ENCODE results near the gene FOXN3. TPM values are rescaled to one million over a fixed set of nuclear protein-coding genes. Genes with fewer than 3 reads are reported as not detected.

The FOXN3 gene
- total RNA-seq, 1 donor from 2014 or later: 34.5 TPM

- Histone ChIP-seq H3K36me3 (ENCODE audit: control insufficient read depth, insufficient read depth, low read length) (no peaks in the 10 kb centered on the region), H3K4me3 (ENCODE audit: low read depth, low read length) (no peak overlapping the region), H3K27me3 (ENCODE audit: control insufficient read depth, insufficient read depth, low read length) (no peaks in the 10 kb centered on the region)
- DNase-seq (ENCODE audit: low read depth): no peak
- TF ChIP-seq CTCF (IDR thresholded peaks at IDR 0.05; ENCODE audit: insufficient read depth, low read length, poor library complexity, severe bottlenecking): no peak
Observed at GRCh38 chr14:89212386-89213235, 204.4 kb downstream of the FOXN3 start.

- Histone ChIP-seq H3K36me3 (ENCODE audit: control insufficient read depth, insufficient read depth, low read length) (no peaks in the 10 kb centered on the region), H3K4me3 (ENCODE audit: low read depth, low read length) (no peak overlapping the region), H3K27me3 (ENCODE audit: control insufficient read depth, insufficient read depth, low read length) (no peaks in the 10 kb centered on the region)
- DNase-seq (ENCODE audit: low read depth): no peak
- TF ChIP-seq CTCF (IDR thresholded peaks at IDR 0.05; ENCODE audit: insufficient read depth, low read length, poor library complexity, severe bottlenecking): no peak
Observed at GRCh38 chr14:89209558-89209957, 207.5 kb downstream of the FOXN3 start.

GRCh38 chr14:89207925-89208328, 209.1 kb downstream of the FOXN3 start:
- no peak for TF ChIP-seq CTCF (IDR thresholded peaks at IDR 0.05; ENCODE audit: insufficient read depth, low read length, poor library complexity, severe bottlenecking)
- H3K4me3 ChIP-seq (ENCODE audit: low read depth, low read length): no peak overlapping the region

GRCh38 chr14:89206389-89207031, 210.5 kb downstream of the FOXN3 start:
- H3K27me3 ChIP-seq (ENCODE audit: control insufficient read depth, insufficient read depth, low read length): no peaks in the 10 kb centered on the region
- no peak overlapping the region for H3K4me3 ChIP-seq (ENCODE audit: low read depth, low read length)
- no peaks in the 10 kb centered on the region for H3K36me3 ChIP-seq (ENCODE audit: control insufficient read depth, insufficient read depth, low read length)
- DNase-seq (ENCODE audit: low read depth): no peak
- TF ChIP-seq CTCF (IDR thresholded peaks at IDR 0.05; ENCODE audit: insufficient read depth, low read length, poor library complexity, severe bottlenecking): no peak

More at GRCh38 chr14:89207925-89208328, 209.1 kb downstream of the FOXN3 start:
- H3K27me3 ChIP-seq (ENCODE audit: control insufficient read depth, insufficient read depth, low read length): no peaks in the 10 kb centered on the region
- no peak for DNase-seq (ENCODE audit: low read depth)
- H3K36me3 ChIP-seq (ENCODE audit: control insufficient read depth, insufficient read depth, low read length): no peaks in the 10 kb centered on the region

- H3K27me3 ChIP-seq (ENCODE audit: control insufficient read depth, insufficient read depth, low read length): no peaks in the 10 kb centered on the region
- DNase-seq (ENCODE audit: low read depth): no peak
- TF ChIP-seq CTCF (IDR thresholded peaks at IDR 0.05; ENCODE audit: insufficient read depth, low read length, poor library complexity, severe bottlenecking): no peak
- no peak overlapping the region for H3K4me3 ChIP-seq (ENCODE audit: low read depth, low read length)
- no peaks in the 10 kb centered on the region for H3K36me3 ChIP-seq (ENCODE audit: control insufficient read depth, insufficient read depth, low read length)
Observed at GRCh38 chr14:89205137-89205740, 211.8 kb downstream of the FOXN3 start.

Measured in kidney epithelial cell (primary cell).